ENCODE measurements around the gene USP35.

Gene USP35

GRCh38 chr11:78188286-78189173 is at the start of gene USP35, which contains the start of gene KCTD21:
Gene USP35 (plus strand): TSS chr11:78188919. CDS start chr11:78196246, 7,327 bp downstream.
Gene KCTD21 (minus strand): TSS chr11:78188626. CDS start chr11:78174554, 14,072 bp downstream.
- DNase-seq = peak; percentile 91

GRCh38 chr11:78139422-78140391 is 49.0 kb upstream of the USP35 start, which contains the start of gene ALG8:
Gene ALG8 (minus strand): TSS chr11:78139626. CDS start chr11:78139588, 38 bp downstream.
- peak; percentile 84 for DNase-seq

GRCh38 chr11:78140392-78141077 is 48.2 kb upstream of the USP35 start:
- no peak for DNase-seq

GRCh38 chr11:78145511-78146025 is 43.2 kb upstream of the USP35 start:
- no peak for DNase-seq

- DNase-seq = peak; percentile 58
Measured at GRCh38 chr11:78147807-78148206, 40.9 kb upstream of the USP35 start.

GRCh38 chr11:78149646-78150045 is 39.1 kb upstream of the USP35 start:
- peak; percentile 6 for DNase-seq

GRCh38 chr11:78150346-78150745 is 38.4 kb upstream of the USP35 start:
- DNase-seq = no peak

GRCh38 chr11:78150754-78151153 is 38.0 kb upstream of the USP35 start:
- no peak for DNase-seq

- no peak for DNase-seq
Measured at GRCh38 chr11:78151804-78152203, 36.9 kb upstream of the USP35 start.

GRCh38 chr11:78156127-78156844 is 32.4 kb upstream of the USP35 start:
- DNase-seq = no peak

GRCh38 chr11:78158987-78159652 is 29.6 kb upstream of the USP35 start:
- DNase-seq = no peak

GRCh38 chr11:78160557-78160956 is 28.2 kb upstream of the USP35 start:
- no peak for DNase-seq

GRCh38 chr11:78161346-78161745 is 27.4 kb upstream of the USP35 start:
- DNase-seq = no peak

- DNase-seq = no peak
Measured at GRCh38 chr11:78161962-78162371, 26.8 kb upstream of the USP35 start.

- no peak for DNase-seq
Measured at GRCh38 chr11:78163828-78164227, 24.9 kb upstream of the USP35 start.

GRCh38 chr11:78164471-78164870 is 24.2 kb upstream of the USP35 start:
- no peak for DNase-seq

GRCh38 chr11:78166855-78167469 is 21.8 kb upstream of the USP35 start:
- no peak for DNase-seq

- no peak for DNase-seq
Measured at GRCh38 chr11:78168539-78169477, 19.9 kb upstream of the USP35 start.

- DNase-seq = no peak
Measured at GRCh38 chr11:78170413-78170812, 18.3 kb upstream of the USP35 start.

Measured in DMS153 (cell line).